Mesenchymal stem cell (in vitro differentiated cells and primary cell): Measurements from ENCODE around the gene METAP1D.

ENCODE experiments used
- DNase-seq: peaks from one replicate; pipeline ENCODE4 v3.0.0-alpha.2; 2013
- H2AFZ ChIP-seq: one replicate; pipeline ENCODE4 v1.6.1; 2013; ENCODE audit warnings: low read depth, mild to moderate bottlenecking, control low read depth, inconsistent platforms, low read length, moderate library complexity
- H2AK5ac ChIP-seq: 2 replicates; pipeline ENCODE4 v1.6.1; 2013; ENCODE audit warnings: low read length, moderate library complexity, mild to moderate bottlenecking, inconsistent platforms; ENCODE audit not compliant: severe bottlenecking
- H2BK120ac ChIP-seq: one replicate; pipeline ENCODE4 v1.6.1; 2013; ENCODE audit warnings: low read depth, mild to moderate bottlenecking, inconsistent platforms, low read length, moderate library complexity
- H2BK12ac ChIP-seq, 2 experiments: one replicate each; pipeline ENCODE4 v1.6.1; 2013; ENCODE audit warnings: inconsistent platforms in 2 of 2, low read length in 2 of 2, mild to moderate bottlenecking in 2 of 2, moderate library complexity in 2 of 2, control low read depth in 1 of 2
- H2BK15ac ChIP-seq: one replicate; pipeline ENCODE4 v1.6.1; 2013; ENCODE audit warnings: mild to moderate bottlenecking, low read depth, inconsistent platforms; ENCODE audit not compliant: poor library complexity, severe bottlenecking
- H2BK5ac ChIP-seq: 2 replicates; pipeline ENCODE4 v1.6.1; 2013; ENCODE audit warnings: low read depth, mild to moderate bottlenecking, low read length, control low read depth, inconsistent platforms; ENCODE audit not compliant: poor library complexity, severe bottlenecking
- H3K14ac ChIP-seq, 2 experiments: one replicate each; pipeline ENCODE4 v1.6.1; 2013; ENCODE audit warnings: inconsistent platforms in 2 of 2, low read length in 2 of 2, control low read depth in 1 of 2, mild to moderate bottlenecking in 1 of 2, moderate library complexity in 1 of 2
- H3K18ac ChIP-seq, 2 experiments: one replicate each; pipeline ENCODE4 v1.6.1; 2013; ENCODE audit warnings: inconsistent platforms in 2 of 2, low read length in 2 of 2, control low read depth in 1 of 2, low read depth in 1 of 2, mild to moderate bottlenecking in 1 of 2
- H3K23ac ChIP-seq, 2 experiments: one replicate each; pipeline ENCODE4 v1.6.1; 2013; ENCODE audit warnings: inconsistent platforms in 2 of 2, low read length in 2 of 2, mild to moderate bottlenecking in 2 of 2, moderate library complexity in 2 of 2, control low read depth in 1 of 2
- H3K27ac ChIP-seq: 2 replicates; pipeline ENCODE4 v1.5.1; 2013; ENCODE audit warnings: mild to moderate bottlenecking, moderate library complexity, low read length, control low read depth, inconsistent platforms; ENCODE audit not compliant: poor library complexity, severe bottlenecking
- H3K27me3 ChIP-seq, 2 experiments: 2 replicates each; pipeline versions ENCODE4 v1.6.1 to v1.7.0; 2013; ENCODE audit warnings: low read length in 2 of 2, mild to moderate bottlenecking in 2 of 2, moderate library complexity in 2 of 2, control low read depth in 1 of 2, inconsistent platforms in 1 of 2; ENCODE audit not compliant: control insufficient read depth in 1 of 2, insufficient read depth in 1 of 2
- H3K36me3 ChIP-seq, 2 experiments: 2 replicates each; pipeline versions ENCODE4 v1.6.1 to v1.7.0; 2013; ENCODE audit warnings: low read length in 2 of 2, control low read depth in 1 of 2, inconsistent platforms in 1 of 2, low read depth in 1 of 2, mild to moderate bottlenecking in 1 of 2; ENCODE audit not compliant: insufficient read depth in 2 of 2, control insufficient read depth in 1 of 2
- H3K4ac ChIP-seq, 2 experiments: one replicate each; pipeline ENCODE4 v1.6.1; 2013; ENCODE audit warnings: inconsistent platforms in 2 of 2, low read length in 2 of 2, mild to moderate bottlenecking in 2 of 2, moderate library complexity in 2 of 2, control low read depth in 1 of 2, low read depth in 1 of 2
- H3K4me1 ChIP-seq: 2 replicates; pipeline ENCODE4 v1.6.1; 2013; ENCODE audit warnings: low read depth, low read length, control low read depth; ENCODE audit not compliant: control insufficient read depth, insufficient read depth
- H3K4me2 ChIP-seq: 2 replicates; pipeline ENCODE4 v1.6.1; 2013; ENCODE audit warnings: low read length, mild to moderate bottlenecking, inconsistent platforms; ENCODE audit not compliant: poor library complexity, severe bottlenecking
- H3K4me3 ChIP-seq, 2 experiments: 2 replicates each; pipeline versions ENCODE4 v1.5.1 to v1.7.0; 2013; ENCODE audit warnings: low read length in 2 of 2, mild to moderate bottlenecking in 2 of 2, control low read depth in 1 of 2, low read depth in 1 of 2; ENCODE audit not compliant: insufficient read depth in 1 of 2
- H3K79me1 ChIP-seq: replicated peaks from 2 replicates; pipeline ENCODE4 v1.6.1; 2013; ENCODE audit warnings: mild to moderate bottlenecking, control low read depth, low read length, inconsistent platforms; ENCODE audit not compliant: poor library complexity, severe bottlenecking
- H3K9ac ChIP-seq: 2 replicates; pipeline ENCODE4 v1.7.0; 2013; ENCODE audit warnings: mild to moderate bottlenecking, low read length, moderate library complexity
- H3K9me3 ChIP-seq: 2 replicates; pipeline ENCODE4 v1.7.0; 2013; ENCODE audit warnings: mild to moderate bottlenecking, low read length; ENCODE audit not compliant: control insufficient read depth
- H4K8ac ChIP-seq: one replicate; pipeline ENCODE4 v1.6.1; 2013; ENCODE audit warnings: inconsistent platforms, mild to moderate bottlenecking, low read length, moderate library complexity
- H4K91ac ChIP-seq: one replicate; pipeline ENCODE4 v1.6.1; 2013; ENCODE audit warnings: mild to moderate bottlenecking, low read length, inconsistent platforms
- WGBS: methylation state at CpG from one replicate; pipeline ENCODE4 v1.1.7; 2013; ENCODE audit warnings: mixed read lengths; 5-methylcytosine and 5-hydroxymethylcytosine counted together

The METAP1D gene

GRCh38 chr2:172107690-172108586 is 108.2 kb downstream of the METAP1D start:
- Histone ChIP-seq H3K4me2 (peak overlapping the region; percentile 44), H2BK120ac (no peak overlapping the region), H2AFZ (no peak overlapping the region), H2BK12ac (no peak overlapping the region), H3K4me3 (peak overlapping the region in 1 of 2 experiments; percentile 39), H3K79me1 (no peaks in the 10 kb centered on the region), H3K9ac (no peak overlapping the region), H4K91ac (no peak overlapping the region), H3K4me1 (peaks cover 18% of the 10 kb centered on the region), H3K27ac (no peak overlapping the region), H3K23ac (no peak overlapping the region), H4K8ac (no peak overlapping the region), H3K18ac (no peak overlapping the region), H2BK5ac (no peak overlapping the region), H2BK15ac (no peak overlapping the region), H3K36me3 (no peaks in the 10 kb centered on the region), H3K9me3 (no peaks in the 10 kb centered on the region), H2AK5ac (no peak overlapping the region), H3K27me3 (peaks cover 36 to 58% of the 10 kb centered on the region in 2 experiments), H3K14ac (no peak overlapping the region), H3K4ac (no peak overlapping the region)
- no peak for DNase-seq
- WGBS: 37% methylated on average over 45 of the region's 51 CpGs

GRCh38 chr2:172108587-172108930 is 108.8 kb downstream of the METAP1D start:
- no peaks in the 10 kb centered on the region for H3K36me3 ChIP-seq
- H4K8ac ChIP-seq: no peak overlapping the region
- no peak overlapping the region for H2AK5ac ChIP-seq
- H3K23ac ChIP-seq: no peak overlapping the region
- H4K91ac ChIP-seq: no peak overlapping the region
- H2AFZ ChIP-seq: no peak overlapping the region
- 25% methylated on average over 8 of the region's 8 CpGs for WGBS
- peaks cover 36 to 56% of the 10 kb centered on the region in 2 experiments for H3K27me3 ChIP-seq
- no peak overlapping the region for H3K27ac ChIP-seq
- no peak overlapping the region for H3K9ac ChIP-seq
- H3K9me3 ChIP-seq: no peaks in the 10 kb centered on the region
- H2BK15ac ChIP-seq: no peak overlapping the region
- H3K4ac ChIP-seq: no peak overlapping the region
- no peaks in the 10 kb centered on the region for H3K79me1 ChIP-seq
- no peak overlapping the region for H2BK5ac ChIP-seq
- no peak overlapping the region for H2BK120ac ChIP-seq
- H3K4me2 ChIP-seq: no peak overlapping the region
- no peak overlapping the region for H3K14ac ChIP-seq
- peaks cover 17% of the 10 kb centered on the region for H3K4me1 ChIP-seq
- H3K4me3 ChIP-seq: no peak overlapping the region
- H3K18ac ChIP-seq: no peak overlapping the region
- no peak for DNase-seq
- no peak overlapping the region for H2BK12ac ChIP-seq

- no peak overlapping the region for H2BK12ac ChIP-seq
- no peak overlapping the region for H3K4me2 ChIP-seq
- H3K9ac ChIP-seq: no peak overlapping the region
Observed at GRCh38 chr2:172109256-172109987, 109.7 kb downstream of the METAP1D start.

More at GRCh38 chr2:172109256-172109987, 109.7 kb downstream of the METAP1D start:
- Histone ChIP-seq H3K9me3 (no peaks in the 10 kb centered on the region), H3K23ac (no peak overlapping the region), H3K27me3 (peaks cover 36 to 52% of the 10 kb centered on the region in 2 experiments), H3K36me3 (no peaks in the 10 kb centered on the region), H2BK120ac (no peak overlapping the region), H3K18ac (no peak overlapping the region), H4K91ac (no peak overlapping the region), H3K27ac (no peak overlapping the region), H3K4me1 (peaks cover 17% of the 10 kb centered on the region), H2BK5ac (no peak overlapping the region), H3K4me3 (no peak overlapping the region), H3K14ac (no peak overlapping the region), H3K4ac (no peak overlapping the region), H4K8ac (no peak overlapping the region), H2BK15ac (no peak overlapping the region), H2AFZ (no peak overlapping the region), H2AK5ac (no peak overlapping the region), H3K79me1 (no peaks in the 10 kb centered on the region)
- DNase-seq: no peak
- WGBS: 50% methylated on average over 23 of the region's 29 CpGs
